Measurements from ENCODE around the gene CD300H. TPM values are rescaled to one million over a fixed set of nuclear protein-coding genes. Genes with fewer than 3 reads are reported as not detected.
A peak's percentile ranks its signal among the peaks of the same experiment; 100 is the strongest.

The CD300H gene
- total RNA-seq, 1 donor from 2014 or later, result not detected

DNA sequence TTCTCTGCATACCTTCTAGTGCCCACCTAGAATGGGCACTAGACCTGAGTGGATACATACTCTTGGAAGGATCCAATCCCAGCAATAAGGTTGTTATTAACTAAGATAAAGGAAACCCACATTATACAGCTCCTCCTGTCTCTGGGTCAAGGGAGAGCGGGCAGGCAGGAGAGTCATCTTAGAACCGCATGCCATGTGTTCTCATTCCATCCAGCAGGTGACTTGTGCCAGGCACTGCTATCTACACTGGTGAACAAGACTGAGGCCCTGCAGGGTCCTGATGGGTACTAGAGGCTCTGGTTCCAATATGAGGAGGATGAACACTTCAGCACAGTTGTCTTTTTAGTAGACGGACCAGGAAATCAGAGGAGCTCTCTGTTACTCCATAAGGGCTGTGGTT is 5.9 kb upstream of the CD300H start:
- TF ChIP-seq, protein P1, sequence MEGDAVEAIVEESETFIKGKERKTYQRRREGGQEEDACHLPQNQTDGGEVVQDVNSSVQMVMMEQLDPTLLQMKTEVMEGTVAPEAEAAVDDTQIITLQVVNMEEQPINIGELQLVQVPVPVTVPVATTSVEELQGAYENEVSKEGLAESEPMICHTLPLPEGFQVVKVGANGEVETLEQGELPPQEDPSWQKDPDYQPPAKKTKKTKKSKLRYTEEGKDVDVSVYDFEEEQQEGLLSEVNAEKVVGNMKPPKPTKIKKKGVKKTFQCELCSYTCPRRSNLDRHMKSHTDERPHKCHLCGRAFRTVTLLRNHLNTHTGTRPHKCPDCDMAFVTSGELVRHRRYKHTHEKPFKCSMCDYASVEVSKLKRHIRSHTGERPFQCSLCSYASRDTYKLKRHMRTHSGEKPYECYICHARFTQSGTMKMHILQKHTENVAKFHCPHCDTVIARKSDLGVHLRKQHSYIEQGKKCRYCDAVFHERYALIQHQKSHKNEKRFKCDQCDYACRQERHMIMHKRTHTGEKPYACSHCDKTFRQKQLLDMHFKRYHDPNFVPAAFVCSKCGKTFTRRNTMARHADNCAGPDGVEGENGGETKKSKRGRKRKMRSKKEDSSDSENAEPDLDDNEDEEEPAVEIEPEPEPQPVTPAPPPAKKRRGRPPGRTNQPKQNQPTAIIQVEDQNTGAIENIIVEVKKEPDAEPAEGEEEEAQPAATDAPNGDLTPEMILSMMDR (IDR thresholded peaks at IDR 0.05), result no peak
- Histone ChIP-seq H3K9me3 (no peaks in the 10 kb centered on the region), H3K4me3 (no peak overlapping the region), H3K27ac (no peak overlapping the region), H3K36me3 (no peaks in the 10 kb centered on the region), H3K27me3 (no peaks in the 10 kb centered on the region), H3K4me1 (no peaks in the 10 kb centered on the region)
- intact Hi-C loops (cut with DNase I), result no loop called here
- DNase-seq (ENCODE audit: low spot score in 2 of 2), result no peak

DNA sequence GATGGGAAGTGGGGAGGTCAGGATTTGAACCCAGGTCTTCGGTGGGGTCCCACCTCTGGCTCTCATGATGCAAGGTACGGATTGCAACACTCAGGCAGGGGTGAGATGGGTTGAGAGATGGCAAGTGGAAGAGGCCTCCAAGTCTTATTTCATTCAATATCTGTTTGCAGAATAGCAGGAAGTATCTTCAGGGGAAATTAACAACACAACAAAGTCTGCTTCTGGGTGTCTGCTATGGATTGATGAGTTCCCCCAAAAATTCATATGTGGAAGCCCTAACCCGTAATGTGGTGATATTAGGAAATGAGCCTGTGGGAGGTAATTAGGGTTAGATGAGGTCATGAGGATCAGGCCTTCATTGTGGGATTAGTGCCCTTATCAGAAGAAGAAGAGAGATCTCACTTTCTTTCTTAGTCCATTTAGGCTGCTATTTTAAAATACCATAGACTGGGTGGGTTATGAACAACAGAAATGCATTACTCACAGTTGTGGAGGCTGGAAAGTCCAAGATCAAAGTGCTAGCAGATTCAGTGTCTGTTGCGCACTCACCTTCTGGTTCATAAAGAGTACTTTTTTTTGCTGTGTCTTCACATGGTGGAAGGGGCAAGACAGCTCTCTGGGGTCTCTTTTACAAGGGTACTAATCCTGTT is 4.4 kb upstream of the CD300H start:
- no peak for DNase-seq (ENCODE audit: low spot score in 2 of 2)
- H3K36me3 ChIP-seq, result no peaks in the 10 kb centered on the region
- no peak overlapping the region for H3K27ac ChIP-seq
- TF ChIP-seq, protein P1 (IDR thresholded peaks at IDR 0.05), result no peak
- H3K9me3 ChIP-seq, result no peaks in the 10 kb centered on the region
- H3K27me3 ChIP-seq, result no peaks in the 10 kb centered on the region
- no peaks in the 10 kb centered on the region for H3K4me1 ChIP-seq
- no peak overlapping the region for H3K4me3 ChIP-seq
- intact Hi-C loops (cut with DNase I), result no loop called here

DNA sequence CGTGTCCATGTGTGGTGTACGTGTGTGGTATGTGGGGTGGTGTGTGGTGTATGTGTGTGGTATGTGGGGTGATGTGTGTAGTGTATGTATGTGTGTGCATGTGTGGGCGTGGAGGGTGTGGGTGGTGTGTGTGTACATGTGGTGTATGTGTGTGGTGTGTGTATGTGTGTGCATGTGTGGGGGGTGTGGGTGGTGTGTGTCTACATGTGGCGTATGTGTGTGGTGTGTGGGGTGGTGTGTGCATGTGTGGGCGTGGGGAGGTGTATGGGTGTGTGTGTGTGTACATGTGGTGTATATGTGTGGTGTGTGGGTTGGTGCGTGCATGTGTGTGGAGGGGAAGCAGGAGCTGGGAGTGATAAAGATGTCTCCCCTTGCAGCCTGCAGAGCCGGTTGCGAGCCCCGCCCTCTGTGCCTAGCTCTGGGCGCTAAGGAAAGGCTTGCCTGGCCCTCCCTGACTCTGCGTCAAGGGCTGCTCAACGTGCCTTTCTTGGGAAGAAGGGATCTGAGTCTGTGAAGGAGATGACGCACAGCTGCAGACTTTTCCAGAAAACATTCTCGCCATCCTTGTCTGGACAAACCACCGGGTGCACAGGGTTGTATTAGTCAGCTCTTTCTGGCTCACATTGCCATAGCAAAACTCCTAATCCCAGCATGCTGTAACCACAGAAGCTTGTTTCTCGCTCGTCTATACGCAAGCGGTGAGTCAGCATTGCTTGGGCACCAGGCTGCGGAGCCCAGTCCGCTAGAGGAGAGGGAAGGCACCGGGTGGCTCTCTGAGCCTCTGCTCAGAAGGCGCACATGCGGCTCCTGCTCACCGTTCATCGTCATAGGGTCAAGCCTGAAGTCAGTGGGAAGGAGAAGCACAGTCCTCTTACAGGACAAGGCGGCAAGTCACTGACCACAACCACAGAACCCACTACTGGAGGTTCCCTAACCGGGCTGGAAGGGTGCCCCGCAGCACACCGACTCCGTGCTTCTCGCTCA is 2.0 kb upstream of the CD300H start:
- Histone ChIP-seq H3K9me3 (no peaks in the 10 kb centered on the region), H3K4me3 (no peak overlapping the region), H3K27me3 (no peaks in the 10 kb centered on the region), H3K36me3 (no peaks in the 10 kb centered on the region), H3K27ac (no peak overlapping the region), H3K4me1 (no peaks in the 10 kb centered on the region)
- intact Hi-C loops (cut with DNase I), result no loop called here
- peak; percentile 65 to 79 for DNase-seq (ENCODE audit: low spot score in 2 of 2)
- TF ChIP-seq, protein P1 (IDR thresholded peaks at IDR 0.05), result no peak

DNA sequence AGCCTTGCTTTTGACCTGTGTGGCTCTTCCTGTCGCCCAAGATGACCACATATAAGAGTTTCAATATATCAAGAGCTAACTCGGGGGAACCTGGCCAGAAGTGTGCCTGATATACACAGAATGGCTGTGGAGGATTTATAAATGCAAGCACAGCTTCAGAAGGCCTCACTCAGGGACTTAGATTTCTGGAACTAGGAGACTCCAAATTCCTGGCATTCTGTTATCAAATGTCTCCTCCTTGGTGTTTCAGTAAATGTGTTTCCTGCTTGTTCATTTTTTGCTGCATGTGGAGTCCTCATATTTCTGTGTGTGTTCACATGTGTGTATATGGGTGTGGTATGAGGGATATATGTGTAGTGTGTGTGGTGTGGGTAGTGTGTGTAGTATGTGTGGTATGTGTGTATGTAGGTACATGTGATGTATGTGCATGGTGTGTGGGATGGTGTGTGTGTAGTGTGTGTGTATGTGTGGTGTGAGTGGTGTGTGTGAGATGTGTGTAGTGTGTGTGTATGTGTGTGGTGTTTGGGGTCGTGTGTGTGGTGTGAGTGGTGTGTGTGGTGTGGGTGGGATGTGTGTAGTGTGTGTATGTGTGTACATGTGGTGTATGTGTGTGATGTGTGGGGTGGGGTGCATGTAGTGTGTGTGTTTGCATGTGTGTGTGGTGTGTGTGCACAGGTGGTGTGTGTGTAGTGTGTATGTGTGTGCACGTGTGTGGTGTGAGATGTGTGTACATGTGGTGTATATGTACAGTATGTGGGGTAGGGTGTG is 981 bp upstream of the CD300H start:
- TF ChIP-seq, protein P1 (IDR thresholded peaks at IDR 0.05), result no peak
- H3K27ac ChIP-seq, result no peak overlapping the region
- H3K9me3 ChIP-seq, result no peaks in the 10 kb centered on the region
- no peaks in the 10 kb centered on the region for H3K4me1 ChIP-seq
- no peak for DNase-seq (ENCODE audit: low spot score in 2 of 2)
- H3K4me3 ChIP-seq, result no peak overlapping the region
- H3K27me3 ChIP-seq, result no peaks in the 10 kb centered on the region
- H3K36me3 ChIP-seq, result no peaks in the 10 kb centered on the region
- intact Hi-C loops (cut with DNase I), result no loop called here

DNA sequence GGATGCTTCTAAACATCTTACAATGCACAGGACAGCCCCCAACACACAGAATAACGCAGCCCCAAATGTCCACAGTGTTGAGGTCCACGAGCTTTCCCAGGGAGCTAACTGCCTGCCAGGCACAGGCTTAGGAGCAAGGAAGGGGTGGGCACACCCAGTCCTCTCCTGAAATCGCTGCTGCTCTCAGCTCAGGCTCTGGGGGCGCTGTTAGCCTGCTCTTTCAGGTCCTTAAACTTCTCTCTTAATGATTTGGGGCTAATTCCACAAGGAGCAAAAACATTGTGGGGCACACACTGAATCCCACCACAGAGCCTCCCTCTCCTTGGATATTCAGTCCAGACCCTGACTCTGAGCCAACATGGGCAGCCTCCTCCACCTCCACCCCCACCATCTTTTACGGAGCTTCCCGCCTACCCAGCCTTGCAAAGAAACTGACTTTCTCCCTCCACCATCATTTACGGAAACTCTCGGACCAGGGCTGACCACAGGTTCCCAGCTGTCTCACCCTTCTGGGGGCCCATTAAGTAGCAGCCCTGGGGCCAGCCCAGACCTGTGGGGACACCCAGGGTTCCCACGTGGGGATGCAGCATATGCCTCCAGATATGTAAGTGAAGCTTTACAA is 1.1 kb downstream of the CD300H start:
- TF ChIP-seq, protein P1 (IDR thresholded peaks at IDR 0.05), result peak in 2 of 3 experiments; percentile 10 to 40
- H3K36me3 ChIP-seq, result no peaks in the 10 kb centered on the region
- H3K9me3 ChIP-seq, result no peaks in the 10 kb centered on the region
- no peak overlapping the region for H3K4me3 ChIP-seq
- H3K27me3 ChIP-seq, result no peaks in the 10 kb centered on the region
- no peak overlapping the region for H3K27ac ChIP-seq
- no peaks in the 10 kb centered on the region for H3K4me1 ChIP-seq
- DNase-seq (ENCODE audit: low spot score in 2 of 2), result no peak
- intact Hi-C loops (cut with DNase I), result no loop called here

Data from ascending aorta (tissue), 2 donors.